Lung (tissue), 13 donors: Measurements from ENCODE around the gene RAB29. TPM values are rescaled to one million over a fixed set of nuclear protein-coding genes. Genes with fewer than 3 reads are reported as not detected.
"Not testable (repeated sequence)": the region's sequence is repeated elsewhere in the genome, so short reads cannot be mapped to it uniquely, and the experiment has no call there.

Source experiments
- ATAC-seq: fragments of 200-7000 bp; cut with Tn5 transposase; one replicate; pipeline ENCODE4 v1.9.1; 2020; ENCODE audit warnings: moderate number of reproducible peaks; ENCODE audit not compliant: insufficient read depth, low FRiP score
- DNase-seq, 3 donors: peaks; one replicate each; pipeline ENCODE4 v3.0.0-alpha.2; 2013 to 2017
- H3K27ac ChIP-seq, 2 donors: one replicate each; pipeline ENCODE4 v1.5.1; 2013; ENCODE audit warnings: mild to moderate bottlenecking in 2 of 2, moderate library complexity in 2 of 2, control low read depth in 1 of 2, inconsistent platforms in 1 of 2, low read depth in 1 of 2, low read length in 1 of 2
- H3K27me3 ChIP-seq, 3 donors: one replicate each; pipeline ENCODE4 v1.5.1; 2013; ENCODE audit warnings: low read length in 2 of 3; ENCODE audit not compliant: control insufficient read depth in 3 of 3, insufficient read depth in 3 of 3
- H3K36me3 ChIP-seq, 4 donors: one replicate each; pipeline ENCODE4 v1.5.1; 2013; ENCODE audit warnings: low read length in 4 of 4, mild to moderate bottlenecking in 1 of 4, moderate library complexity in 1 of 4; ENCODE audit not compliant: control insufficient read depth in 4 of 4, insufficient read depth in 4 of 4
- H3K4me1 ChIP-seq, 5 donors: one replicate each; pipeline ENCODE4 v1.5.1; 2013; ENCODE audit warnings: low read length in 5 of 5, mild to moderate bottlenecking in 2 of 5, moderate library complexity in 1 of 5; ENCODE audit not compliant: control insufficient read depth in 5 of 5, insufficient read depth in 5 of 5
- H3K4me3 ChIP-seq: one replicate; pipeline ENCODE4 v1.5.1; 2013; ENCODE audit warnings: mild to moderate bottlenecking, control low read depth, moderate library complexity
- H3K9ac ChIP-seq, 2 donors: one replicate each; pipeline ENCODE4 v1.5.1; 2013; ENCODE audit warnings: low read length in 2 of 2, control low read depth in 1 of 2; ENCODE audit not compliant: insufficient read depth in 1 of 2
- H3K9me3 ChIP-seq, 4 donors: one replicate each; pipeline ENCODE4 v1.5.1; 2013; ENCODE audit warnings: low read length in 3 of 4, mild to moderate bottlenecking in 1 of 4, moderate library complexity in 1 of 4; ENCODE audit not compliant: control insufficient read depth in 4 of 4, insufficient read depth in 3 of 4
- WGBS, 2 donors: extraction: QIAGEN DNeasy Blood & Tissue Kit; methylation state at CpG; one replicate each; pipeline ENCODE4 v1.1.7; 2013; 5-methylcytosine and 5-hydroxymethylcytosine counted together
- polyA plus RNA-seq, 2 donors: library from polyadenylated mRNA; stranded (reverse); fragments of 200-250 nt; gene quantifications; one replicate each; pipeline ENCODE4 v1.2.1, GENCODE V29; 2013
- small RNA-seq: library from RNA; depleted of rRNA; stranded (forward); fragments of <200 nt; gene quantifications from one replicate; pipeline ENCODE3, GENCODE V24; 2014; ENCODE audit warnings: low replicate concordance
- total RNA-seq, 2 donors: library from RNA; depleted of rRNA in 1 of 2; stranded (reverse); fragments of >200 nt in 1 of 2; gene quantifications; one replicate each; pipeline ENCODE4 v1.2.1, GENCODE V29; 2014 to 2021
- TF ChIP-seq, protein P1 (sequence below): IDR thresholded peaks from 2 replicates; pipeline ENCODE4 v1.5.1; 2012; ENCODE audit warnings: mild to moderate bottlenecking; ENCODE audit errors: control extremely low read depth, extremely low read depth
- donor health status: control.
- donor health status: control.
- donor health status: Bipolar disorder and iron deficiency.
- donor health status: healthy.
- donor health status: DM: yes; HTN: yes; CAD: no.

RAB29 gene
- total and polyA plus RNA-seq, 4 donors = 8.7 to 20.0 (median 15.5) TPM

DNA sequence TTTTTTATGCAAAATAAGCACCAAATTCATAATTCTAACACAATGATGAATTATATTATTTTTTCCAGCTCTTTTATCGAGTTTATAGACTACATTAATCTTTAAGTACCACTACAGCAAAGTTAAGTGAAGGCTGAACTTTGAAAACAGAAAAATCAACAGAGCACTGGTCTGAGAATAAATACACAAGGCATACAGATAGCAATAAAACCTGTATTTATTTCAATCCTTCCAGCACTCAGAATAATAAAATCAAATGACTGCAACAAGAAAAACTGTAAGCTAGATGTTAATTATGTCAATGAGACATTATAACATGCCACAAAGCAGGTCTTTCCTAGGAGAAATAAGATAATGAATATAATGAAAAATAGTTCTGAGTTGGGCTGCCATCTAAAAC is 49.8 kb downstream of the RAB29 start:
- ATAC-seq = no peak
- Histone ChIP-seq H3K9ac (no peak overlapping the region), H3K4me1 (peaks cover 0 to 3% (median 0%) of the 10 kb centered on the region in 5 donors), H3K4me3 (no peak overlapping the region), H3K9me3 (no peaks in the 10 kb centered on the region), H3K27ac (no peak overlapping the region), H3K27me3 (no peaks in the 10 kb centered on the region), H3K36me3 (peaks cover 8 to 36% (median 19%) of the 10 kb centered on the region in 4 donors)
- TF ChIP-seq, protein P1, sequence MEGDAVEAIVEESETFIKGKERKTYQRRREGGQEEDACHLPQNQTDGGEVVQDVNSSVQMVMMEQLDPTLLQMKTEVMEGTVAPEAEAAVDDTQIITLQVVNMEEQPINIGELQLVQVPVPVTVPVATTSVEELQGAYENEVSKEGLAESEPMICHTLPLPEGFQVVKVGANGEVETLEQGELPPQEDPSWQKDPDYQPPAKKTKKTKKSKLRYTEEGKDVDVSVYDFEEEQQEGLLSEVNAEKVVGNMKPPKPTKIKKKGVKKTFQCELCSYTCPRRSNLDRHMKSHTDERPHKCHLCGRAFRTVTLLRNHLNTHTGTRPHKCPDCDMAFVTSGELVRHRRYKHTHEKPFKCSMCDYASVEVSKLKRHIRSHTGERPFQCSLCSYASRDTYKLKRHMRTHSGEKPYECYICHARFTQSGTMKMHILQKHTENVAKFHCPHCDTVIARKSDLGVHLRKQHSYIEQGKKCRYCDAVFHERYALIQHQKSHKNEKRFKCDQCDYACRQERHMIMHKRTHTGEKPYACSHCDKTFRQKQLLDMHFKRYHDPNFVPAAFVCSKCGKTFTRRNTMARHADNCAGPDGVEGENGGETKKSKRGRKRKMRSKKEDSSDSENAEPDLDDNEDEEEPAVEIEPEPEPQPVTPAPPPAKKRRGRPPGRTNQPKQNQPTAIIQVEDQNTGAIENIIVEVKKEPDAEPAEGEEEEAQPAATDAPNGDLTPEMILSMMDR = no peak
- 75 to 91% methylated on average over 1 of the region's 1 CpG for WGBS, 2 donors
- DNase-seq = no peak

- H3K4me1 ChIP-seq, H3K4me3 ChIP-seq, H3K27ac ChIP-seq, H3K27me3 ChIP-seq, DNase-seq, H3K9ac ChIP-seq, H3K9me3 ChIP-seq, ATAC-seq: not testable (repeated sequence)
- H3K36me3 ChIP-seq = peaks cover 15 to 59% (median 36%) of the 10 kb centered on the region in 4 donors
- 95% methylated on average over 2 of the region's 2 CpGs for WGBS, 2 donors
Measured at GRCh38 chr1:205720740-205721139, 54.5 kb downstream of the RAB29 start.

DNA sequence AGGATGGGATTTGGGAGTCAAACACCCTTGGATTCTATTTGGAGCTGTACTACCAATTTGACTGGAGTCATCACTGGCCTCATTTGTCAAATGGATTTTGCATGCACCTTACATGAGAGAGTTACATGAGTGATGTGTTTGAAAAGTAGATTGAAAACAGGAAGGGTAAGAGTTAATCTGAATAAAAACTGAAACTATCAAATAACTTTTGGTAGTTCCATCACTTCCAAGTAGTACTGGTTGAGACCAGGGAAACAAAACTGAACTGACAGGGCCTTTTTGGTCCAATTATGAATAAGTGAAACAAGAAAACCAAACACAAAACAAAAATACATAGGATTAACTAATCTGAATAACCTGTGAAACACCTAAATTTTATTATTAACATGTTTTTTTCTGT is 55.5 kb downstream of the RAB29 start:
- TF ChIP-seq, protein P1 = no peak
- no peak overlapping the region for H3K27ac ChIP-seq
- ATAC-seq (no peak), DNase-seq (no peak)
- H3K9me3 ChIP-seq = no peaks in the 10 kb centered on the region
- peaks cover 18 to 62% (median 43%) of the 10 kb centered on the region in 4 donors for H3K36me3 ChIP-seq
- no peak overlapping the region for H3K4me3 ChIP-seq
- no peak overlapping the region for H3K9ac ChIP-seq
- H3K27me3 ChIP-seq = no peaks in the 10 kb centered on the region
- H3K4me1 ChIP-seq = no peaks in the 10 kb centered on the region

DNA sequence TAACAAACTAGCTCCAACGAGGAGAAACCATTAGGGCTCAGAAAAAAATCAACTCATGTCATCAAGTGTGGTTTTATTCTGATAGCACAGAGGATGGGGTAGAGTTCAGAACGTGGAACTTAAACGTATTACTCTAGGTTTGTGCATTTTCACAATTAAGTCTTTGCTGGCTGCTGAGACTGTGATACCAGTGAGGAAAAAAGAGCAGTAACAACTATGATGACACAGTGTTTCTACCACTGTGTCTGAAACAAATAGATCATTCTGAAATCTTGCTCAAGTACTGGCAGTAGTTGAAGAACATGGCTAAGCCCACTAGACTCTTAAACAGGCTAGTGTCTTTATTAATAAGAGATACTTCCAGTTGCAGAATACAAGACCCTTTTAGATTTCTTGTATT is 56.3 kb downstream of the RAB29 start:
- no peak for ATAC-seq
- TF ChIP-seq, protein P1 = no peak
- H3K36me3 ChIP-seq = peaks cover 18 to 61% (median 44%) of the 10 kb centered on the region in 4 donors
- no peak overlapping the region for H3K27ac ChIP-seq
- no peaks in the 10 kb centered on the region for H3K9me3 ChIP-seq
- H3K4me3 ChIP-seq = no peak overlapping the region
- peaks cover 0 to 3% (median 0%) of the 10 kb centered on the region in 5 donors for H3K4me1 ChIP-seq
- WGBS, 2 donors = 65 to 78% methylated on average over 3 of the region's 3 CpGs
- H3K9ac ChIP-seq = no peak overlapping the region
- no peaks in the 10 kb centered on the region for H3K27me3 ChIP-seq
- DNase-seq = no peak

Small RNA genes within 50 kb of the gene (small RNA-seq; reads per million reads assigned to genes)
- gene RF00139 = not detected

Other genes starting within 250 kb of the RAB29 start
- gene ELK4, start 143.5 kb downstream of the RAB29 start, total RNA-seq = 10 to 100 TPM; 29.3 to 46.7 TPM
- 1 to 10 TPM; 5.0 to 6.3 TPM for gene ELK4, start 143.5 kb downstream of the RAB29 start, polyA plus RNA-seq
- gene SLC45A3, start 95.0 kb downstream of the RAB29 start, total RNA-seq = 1 to 10 TPM; 3.9 to 8.6 TPM
- 1 to 10 TPM; 2.1 to 3.8 TPM for gene SLC45A3, start 95.0 kb downstream of the RAB29 start, polyA plus RNA-seq
- 100 to 1,000 TPM; 109 to 285 TPM for gene NUCKS1, start 25.3 kb downstream of the RAB29 start, total RNA-seq
- gene NUCKS1, start 25.3 kb downstream of the RAB29 start, polyA plus RNA-seq = 10 to 100 TPM; 28.6 to 56.3 TPM
- gene SLC41A1, start 37.7 kb upstream of the RAB29 start, total RNA-seq = 10 to 100 TPM; 25.5 to 26.9 TPM
- gene SLC41A1, start 37.7 kb upstream of the RAB29 start, polyA plus RNA-seq = 10 to 100 TPM; 11.8 to 19.3 TPM
- gene PM20D1, start 74.7 kb upstream of the RAB29 start, total RNA-seq = under 1 TPM; 0.28 to 0.48 TPM
- under 1 TPM in 1 of 2 donors, not detected in 1; 0.06 TPM for gene PM20D1, start 74.7 kb upstream of the RAB29 start, polyA plus RNA-seq
- gene SLC26A9, start 168.0 kb upstream of the RAB29 start, total RNA-seq = 10 to 100 TPM in 1 of 2 donors, under 1 TPM in 1; 0.14 to 30.3 TPM
- gene SLC26A9, start 168.0 kb upstream of the RAB29 start, polyA plus RNA-seq = 10 to 100 TPM; 14.2 to 17.3 TPM
- 10 to 100 TPM in 1 of 2 donors, 1 to 10 TPM in 1; 3.6 to 16.2 TPM for gene RAB7B, start 227.9 kb upstream of the RAB29 start, total RNA-seq
- 1 to 10 TPM; 3.4 to 5.3 TPM for gene RAB7B, start 227.9 kb upstream of the RAB29 start, polyA plus RNA-seq
- 100 to 1,000 TPM in 1 of 2 donors, 10 to 100 TPM in 1; 14.6 to 189 TPM for gene CTSE, start 248.4 kb upstream of the RAB29 start, total RNA-seq
- gene CTSE, start 248.4 kb upstream of the RAB29 start, polyA plus RNA-seq = 100 to 1,000 TPM in 1 of 2 donors, 10 to 100 TPM in 1; 67.9 to 124 TPM